Measurements from ENCODE around the gene UBE2U.
A peak's percentile ranks its signal among the peaks of the same experiment; 100 is the strongest.

The UBE2U gene

GRCh38 chr1:64184003-64184440 lies 19.4 kb upstream of the UBE2U start (continued):
- TF ChIP-seq ZSCAN4 (tag by site-specific recombination; IDR thresholded peaks at IDR 0.05), result 0 out of 2 replicates have a peak, but pooled peaks have one; percentile 21
- TF ChIP-seq ZNF184 (tag by site-specific recombination; IDR thresholded peaks at IDR 0.05), result peak; percentile 91
- TF ChIP-seq, protein P1, sequence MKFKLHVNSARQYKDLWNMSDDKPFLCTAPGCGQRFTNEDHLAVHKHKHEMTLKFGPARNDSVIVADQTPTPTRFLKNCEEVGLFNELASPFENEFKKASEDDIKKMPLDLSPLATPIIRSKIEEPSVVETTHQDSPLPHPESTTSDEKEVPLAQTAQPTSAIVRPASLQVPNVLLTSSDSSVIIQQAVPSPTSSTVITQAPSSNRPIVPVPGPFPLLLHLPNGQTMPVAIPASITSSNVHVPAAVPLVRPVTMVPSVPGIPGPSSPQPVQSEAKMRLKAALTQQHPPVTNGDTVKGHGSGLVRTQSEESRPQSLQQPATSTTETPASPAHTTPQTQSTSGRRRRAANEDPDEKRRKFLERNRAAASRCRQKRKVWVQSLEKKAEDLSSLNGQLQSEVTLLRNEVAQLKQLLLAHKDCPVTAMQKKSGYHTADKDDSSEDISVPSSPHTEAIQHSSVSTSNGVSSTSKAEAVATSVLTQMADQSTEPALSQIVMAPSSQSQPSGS (tag by site-specific recombination; IDR thresholded peaks at IDR 0.05; ENCODE audit: low read depth), result peak; percentile 70
- TF ChIP-seq YY1 (tag by site-specific recombination; IDR thresholded peaks at IDR 0.05), result no peak
- peak; percentile 71; the same call in 1 of the 2 replicates for TF ChIP-seq OVOL3 (tag by site-specific recombination; IDR thresholded peaks at IDR 0.05)
- TF ChIP-seq BCL6B (tag by site-specific recombination; IDR thresholded peaks at IDR 0.05), result no peak
- 0 out of 2 replicates have a peak, but pooled peaks have one; percentile 30 for TF ChIP-seq ZBTB8A (tag by site-specific recombination; IDR thresholded peaks at IDR 0.05)
- no peak for TF ChIP-seq GLIS2 (tag by site-specific recombination; IDR thresholded peaks at IDR 0.05)

- peaks cover 9% of the 10 kb centered on the region for H3K4me1 ChIP-seq (ENCODE audit: control insufficient read depth, insufficient read depth, low read length)
- ChIA-PET POLR2A (no interaction called here), CTCF (interaction anchor here (0.6 kb wide), 1 partner anchor 287 kb away, joined by 6 read pairs; no protein-coding TSS in a partner anchor)
- H3K27ac ChIP-seq (ENCODE audit: extremely low read depth, low read depth, low read length), result no peak overlapping the region
- no peak for TF ChIP-seq ZNF548 (tag by site-specific recombination; IDR thresholded peaks at IDR 0.05)
- TF ChIP-seq MYNN (tag by site-specific recombination; IDR thresholded peaks at IDR 0.05; ENCODE audit: borderline replicate concordance), result no peak
- TF ChIP-seq ZNF561 (tag by site-specific recombination; IDR thresholded peaks at IDR 0.05; ENCODE audit: borderline replicate concordance), result no peak
- TF ChIP-seq ZFP3 (tag by site-specific recombination; IDR thresholded peaks at IDR 0.05; ENCODE audit: low read depth), result no peak
- TF ChIP-seq ZNF354C (tag by site-specific recombination; IDR thresholded peaks at IDR 0.05; ENCODE audit: borderline replicate concordance, low read depth), result no peak
- TF ChIP-seq ZEB2 (tag by site-specific recombination; IDR thresholded peaks at IDR 0.05), result no peak
- TF ChIP-seq ZNF221 (tag by site-specific recombination; IDR thresholded peaks at IDR 0.05; ENCODE audit: borderline replicate concordance), result no peak
- TF ChIP-seq, protein P2, sequence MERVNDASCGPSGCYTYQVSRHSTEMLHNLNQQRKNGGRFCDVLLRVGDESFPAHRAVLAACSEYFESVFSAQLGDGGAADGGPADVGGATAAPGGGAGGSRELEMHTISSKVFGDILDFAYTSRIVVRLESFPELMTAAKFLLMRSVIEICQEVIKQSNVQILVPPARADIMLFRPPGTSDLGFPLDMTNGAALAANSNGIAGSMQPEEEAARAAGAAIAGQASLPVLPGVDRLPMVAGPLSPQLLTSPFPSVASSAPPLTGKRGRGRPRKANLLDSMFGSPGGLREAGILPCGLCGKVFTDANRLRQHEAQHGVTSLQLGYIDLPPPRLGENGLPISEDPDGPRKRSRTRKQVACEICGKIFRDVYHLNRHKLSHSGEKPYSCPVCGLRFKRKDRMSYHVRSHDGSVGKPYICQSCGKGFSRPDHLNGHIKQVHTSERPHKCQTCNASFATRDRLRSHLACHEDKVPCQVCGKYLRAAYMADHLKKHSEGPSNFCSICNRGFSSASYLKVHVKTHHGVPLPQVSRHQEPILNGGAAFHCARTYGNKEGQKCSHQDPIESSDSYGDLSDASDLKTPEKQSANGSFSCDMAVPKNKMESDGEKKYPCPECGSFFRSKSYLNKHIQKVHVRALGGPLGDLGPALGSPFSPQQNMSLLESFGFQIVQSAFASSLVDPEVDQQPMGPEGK (tag by site-specific recombination; IDR thresholded peaks at IDR 0.05), result no peak
- no peak for TF ChIP-seq CTCF (tag by site-specific recombination; IDR thresholded peaks at IDR 0.05)
- no peak for TF ChIP-seq ZNF529 (tag by site-specific recombination; IDR thresholded peaks at IDR 0.05; ENCODE audit: insufficient replicate concordance)
- TF ChIP-seq ZSCAN4 (tag by site-specific recombination; IDR thresholded peaks at IDR 0.05), result no peak
- TF ChIP-seq ZNF530 (tag by site-specific recombination; IDR thresholded peaks at IDR 0.05; ENCODE audit: low read depth), result no peak
- no peak for TF ChIP-seq ZNF610 (tag by site-specific recombination; IDR thresholded peaks at IDR 0.05; ENCODE audit: borderline replicate concordance)
- no peaks in the 10 kb centered on the region for H3K36me3 ChIP-seq (ENCODE audit: control insufficient read depth in 2 of 2, insufficient read depth in 1 of 2, low read length in 2 of 2)
- no peak overlapping the region for H3K4me3 ChIP-seq (ENCODE audit: low read depth, low read length)
- H3K9me3 ChIP-seq (ENCODE audit: control insufficient read depth, insufficient read depth, low read depth, low read length), result no peaks in the 10 kb centered on the region
Observed at GRCh38 chr1:64186138-64186897, 17.1 kb upstream of the UBE2U start.
